Renal cortical epithelial cell (primary cell): ENCODE measurements around the gene MRPL20. TPM values are rescaled to one million over a fixed set of nuclear protein-coding genes. Genes with fewer than 3 reads are reported as not detected.
"Not testable (repeated sequence)": the region's sequence is repeated elsewhere in the genome, so short reads cannot be mapped to it uniquely, and the experiment has no call there.

Experiments used
- DNase-seq: peaks from one replicate; pipeline ENCODE4 v3.0.0-alpha.2; 2011; ENCODE audit warnings: low read depth
- total RNA-seq: library from RNA; depleted of rRNA; stranded (reverse); fragments of >200 nt; gene quantifications from 2 replicates; pipeline ENCODE4 v1.2.3, GENCODE V29; 2014

Gene MRPL20
- total RNA-seq, 1 donor from 2014 or later, result 72.1 TPM

GRCh38 chr1:1425753-1426495, 18.8 kb upstream of the MRPL20 start:
- DNase-seq, result no peak

GRCh38 chr1:1425426-1425752, 18.3 kb upstream of the MRPL20 start:
- no peak for DNase-seq

- DNase-seq, result no peak
Observed at GRCh38 chr1:1424707-1425106, 17.6 kb upstream of the MRPL20 start.

GRCh38 chr1:1423245-1423597, 16.1 kb upstream of the MRPL20 start:
- no peak for DNase-seq

- DNase-seq, result no peak
Observed at GRCh38 chr1:1422465-1423244, 15.6 kb upstream of the MRPL20 start.

- DNase-seq, result no peak
Observed at GRCh38 chr1:1421907-1422464, 14.9 kb upstream of the MRPL20 start.

- no peak for DNase-seq
Observed at GRCh38 chr1:1421147-1421906, 14.2 kb upstream of the MRPL20 start, which contains the start of gene ANKRD65. TSS of gene ANKRD65 (minus strand) at chr1:1421276. CDS start at chr1:1421005, 271 bp downstream.

GRCh38 chr1:1420654-1421141, 13.6 kb upstream of the MRPL20 start:
- DNase-seq, result no peak

- no peak for DNase-seq
Observed at GRCh38 chr1:1419813-1420653, 12.9 kb upstream of the MRPL20 start.

- DNase-seq, result no peak
Observed at GRCh38 chr1:1419363-1419812, 12.3 kb upstream of the MRPL20 start.

- no peak for DNase-seq
Observed at GRCh38 chr1:1418464-1419362, 11.6 kb upstream of the MRPL20 start.

GRCh38 chr1:1417825-1418463, 10.9 kb upstream of the MRPL20 start:
- DNase-seq, result not testable (repeated sequence)

GRCh38 chr1:1417396-1417795, 10.3 kb upstream of the MRPL20 start:
- not testable (repeated sequence) for DNase-seq

- no peak for DNase-seq
Observed at GRCh38 chr1:1415751-1416150, 8.7 kb upstream of the MRPL20 start.

- DNase-seq, result not testable (repeated sequence)
Observed at GRCh38 chr1:1412311-1412902, 5.3 kb upstream of the MRPL20 start.

GRCh38 chr1:1411626-1412025, 4.5 kb upstream of the MRPL20 start:
- DNase-seq, result no peak

GRCh38 chr1:1410238-1410637, 3.1 kb upstream of the MRPL20 start:
- not testable (repeated sequence) for DNase-seq

GRCh38 chr1:1407636-1408318, 684 bp upstream of the MRPL20 start:
- DNase-seq, result peak; percentile 18
